Upper lobe of left lung (tissue), 6 donors: Measurements from ENCODE around the gene USP28. TPM values are rescaled to one million over a fixed set of nuclear protein-coding genes. Genes with fewer than 3 reads are reported as not detected.
A peak's percentile ranks its signal among the peaks of the same experiment; 100 is the strongest.

Experiments used
- ATAC-seq, 2 donors: fragments of 200-7000 bp; cut with Tn5 transposase; one replicate each; pipeline ENCODE4 v1.9.1; 2022; ENCODE audit warnings: mild to moderate bottlenecking in 2 of 2, moderate library complexity in 2 of 2; ENCODE audit not compliant: low FRiP score in 2 of 2
- DNase-seq, 2 donors: peaks; one replicate each; pipeline ENCODE4 v3.0.0-alpha.2; 2019 to 2020
- H3K27ac ChIP-seq, 4 donors: fragments of 200-600 bp; sonication (generic); one replicate each; pipeline ENCODE4 v1.5.1; 2016 to 2019
- H3K27me3 ChIP-seq, 4 donors: fragments of 200-600 bp; sonication (generic); one replicate each; pipeline ENCODE4 v1.5.1; 2017 to 2019
- H3K36me3 ChIP-seq, 4 donors: fragments of 200-600 bp; sonication (generic); one replicate each; pipeline ENCODE4 v1.5.1; 2016 to 2019
- H3K4me1 ChIP-seq, 4 donors: fragments of 200-600 bp; sonication (generic); one replicate each; pipeline ENCODE4 v1.5.1; 2018 to 2019
- H3K4me3 ChIP-seq, 4 donors: fragments of 200-600 bp; sonication (generic); one replicate each; pipeline ENCODE4 v1.5.1; 2017 to 2019; ENCODE audit warnings: mild to moderate bottlenecking in 2 of 4, moderate library complexity in 1 of 4
- H3K9me3 ChIP-seq, 4 donors: fragments of 200-600 bp; sonication (generic); one replicate each; pipeline ENCODE4 v1.5.1; 2018 to 2019
- CTCF ChIP-seq, 6 experiments: fragments of 450-650 bp in 4 of 6; fragments of 200-600 bp in 2 of 6; sonication (generic) in 2 of 6; IDR thresholded peaks; one replicate each; pipeline ENCODE4 v1.5.1; 2016 to 2019; ENCODE audit warnings: antibody characterized with exemption in 6 of 6
- EP300 ChIP-seq, 4 donors: sonication (generic); formaldehyde crosslinking; IDR thresholded peaks; one replicate each; pipeline ENCODE4 v1.5.1; 2017; ENCODE audit warnings: antibody characterized with exemption in 4 of 4, control low read depth in 2 of 4
- POLR2A ChIP-seq, 4 donors: fragments of 450-650 bp; IDR thresholded peaks; one replicate each; pipeline ENCODE4 v1.5.1; 2016 to 2017; ENCODE audit warnings: antibody characterized with exemption in 4 of 4, mild to moderate bottlenecking in 2 of 4
- POLR2AphosphoS5 ChIP-seq, 2 donors: sonication (generic); formaldehyde crosslinking; IDR thresholded peaks; one replicate each; pipeline ENCODE4 v1.5.1; 2017; ENCODE audit warnings: antibody characterized with exemption in 2 of 2
- WGBS, 2 donors: methylation state at CpG; one replicate each; pipeline ENCODE4 v1.1.5; 2017 to 2018; 5-methylcytosine and 5-hydroxymethylcytosine counted together
- total RNA-seq, 6 donors: library from RNA; depleted of rRNA in 4 of 6; stranded (reverse); fragments of >200 nt in 4 of 6; gene quantifications; one replicate each; pipeline versions ENCODE4 v1.1.0 to v1.2.1, GENCODE V29; 2016 to 2021
- donor health status: DM: no; HTN: no; CAD: no; lungs with moderate emphysema.
- donor health status: DM: no; HTN: yes; CAD: no; lungs with severe emphysema.

Gene USP28
- total RNA-seq, 6 donors from 2014 or later, result 16.1 to 50.8 (median 18.8) TPM

GRCh38 chr11:113896156-113896879, 20.9 kb upstream of the USP28 start:
- Histone ChIP-seq H3K9me3 (no peaks in the 10 kb centered on the region), H3K4me1 (no peaks in the 10 kb centered on the region), H3K4me3 (no peak overlapping the region), H3K27ac (no peak overlapping the region), H3K36me3 (no peaks in the 10 kb centered on the region), H3K27me3 (no peaks in the 10 kb centered on the region)
- peak in 1 of 2 donors; percentile 84 for ATAC-seq
- DNase-seq, result peak in 1 of 2 donors; percentile 33
- TF ChIP-seq POLR2A (IDR thresholded peaks at IDR 0.05) (no peak), POLR2AphosphoS5 (IDR thresholded peaks at IDR 0.05) (no peak), EP300 (IDR thresholded peaks at IDR 0.05) (no peak), CTCF (IDR thresholded peaks at IDR 0.05) (peak; percentile 50 to 72 (median 60))
- 26 to 30% methylated on average over 10 of the region's 10 CpGs for WGBS, 2 donors

GRCh38 chr11:113895367-113896155, 20.2 kb upstream of the USP28 start:
- no peak overlapping the region for H3K4me3 ChIP-seq
- TF ChIP-seq EP300 (IDR thresholded peaks at IDR 0.05), result no peak
- TF ChIP-seq POLR2A (IDR thresholded peaks at IDR 0.05), result no peak
- TF ChIP-seq CTCF (IDR thresholded peaks at IDR 0.05), result no peak
- no peak for TF ChIP-seq POLR2AphosphoS5 (IDR thresholded peaks at IDR 0.05)
- DNase-seq (no peak), ATAC-seq (no peak)
- 66 to 68% methylated on average over 10 of the region's 10 CpGs for WGBS, 2 donors
- no peaks in the 10 kb centered on the region for H3K27me3 ChIP-seq
- H3K4me1 ChIP-seq, result no peaks in the 10 kb centered on the region
- H3K36me3 ChIP-seq, result no peaks in the 10 kb centered on the region
- no peaks in the 10 kb centered on the region for H3K9me3 ChIP-seq
- no peak overlapping the region for H3K27ac ChIP-seq

GRCh38 chr11:113894421-113894996, 19.1 kb upstream of the USP28 start:
- Histone ChIP-seq H3K4me1 (no peaks in the 10 kb centered on the region), H3K4me3 (no peak overlapping the region), H3K36me3 (no peaks in the 10 kb centered on the region), H3K27ac (no peak overlapping the region), H3K27me3 (no peaks in the 10 kb centered on the region), H3K9me3 (no peaks in the 10 kb centered on the region)
- no peak for ATAC-seq
- no peak for TF ChIP-seq POLR2A (IDR thresholded peaks at IDR 0.05)
- WGBS, 2 donors, result 64 to 70% methylated on average over 9 of the region's 9 CpGs
- no peak for DNase-seq

GRCh38 chr11:113888848-113889247, 13.5 kb upstream of the USP28 start:
- Histone ChIP-seq H3K9me3 (no peaks in the 10 kb centered on the region), H3K4me1 (no peaks in the 10 kb centered on the region), H3K4me3 (no peak overlapping the region), H3K27me3 (no peaks in the 10 kb centered on the region), H3K36me3 (no peaks in the 10 kb centered on the region), H3K27ac (no peak overlapping the region)
- TF ChIP-seq EP300 (IDR thresholded peaks at IDR 0.05), result no peak
- TF ChIP-seq POLR2AphosphoS5 (IDR thresholded peaks at IDR 0.05), result no peak
- TF ChIP-seq POLR2A (IDR thresholded peaks at IDR 0.05), result no peak
- no peak for TF ChIP-seq CTCF (IDR thresholded peaks at IDR 0.05)
- DNase-seq (no peak), ATAC-seq (no peak)

GRCh38 chr11:113885897-113886296, 10.5 kb upstream of the USP28 start:
- DNase-seq (no peak), ATAC-seq (no peak)
- TF ChIP-seq POLR2AphosphoS5 (IDR thresholded peaks at IDR 0.05) (no peak), CTCF (IDR thresholded peaks at IDR 0.05) (no peak), EP300 (IDR thresholded peaks at IDR 0.05) (no peak), POLR2A (IDR thresholded peaks at IDR 0.05) (no peak)
- no peaks in the 10 kb centered on the region for H3K36me3 ChIP-seq
- no peaks in the 10 kb centered on the region for H3K9me3 ChIP-seq
- no peak overlapping the region for H3K4me3 ChIP-seq
- H3K27ac ChIP-seq, result no peak overlapping the region
- H3K4me1 ChIP-seq, result no peaks in the 10 kb centered on the region
- WGBS, 2 donors, result 68 to 70% methylated on average over 6 of the region's 6 CpGs
- no peaks in the 10 kb centered on the region for H3K27me3 ChIP-seq
